Fibroblast of upper back skin (primary cell): Measurements from ENCODE around the gene ALK.

ENCODE experiments used
- DNase-seq: peaks from one replicate; pipeline ENCODE4 v3.0.0-alpha.2; 2013

ALK gene

GRCh38 chr2:29482867-29483266 lies 438.5 kb downstream of the ALK start:
- DNase-seq: no peak

- DNase-seq: no peak
These were observed 439.0 kb downstream of the ALK start for GRCh38 chr2:29482348-29482747.

DNA sequence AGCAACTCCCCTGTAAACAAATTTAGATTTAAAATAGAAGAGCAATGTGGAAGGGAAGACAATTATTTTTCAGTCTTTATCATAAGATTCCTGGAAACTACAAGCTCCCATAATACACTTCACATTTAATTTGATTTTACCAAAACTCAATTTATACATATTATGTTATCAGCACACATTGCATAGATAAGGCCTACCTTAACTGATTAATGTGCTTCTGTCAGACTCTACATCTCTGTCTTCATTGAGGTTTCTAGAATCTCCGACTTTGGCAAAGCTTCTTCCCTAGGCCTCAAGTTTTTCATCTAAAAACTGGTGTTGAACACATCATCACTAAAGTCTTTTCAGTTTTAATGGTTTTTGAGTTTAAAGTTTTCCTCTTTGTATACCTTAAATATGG lies 440.1 kb downstream of the ALK start:
- no peak for DNase-seq

DNA sequence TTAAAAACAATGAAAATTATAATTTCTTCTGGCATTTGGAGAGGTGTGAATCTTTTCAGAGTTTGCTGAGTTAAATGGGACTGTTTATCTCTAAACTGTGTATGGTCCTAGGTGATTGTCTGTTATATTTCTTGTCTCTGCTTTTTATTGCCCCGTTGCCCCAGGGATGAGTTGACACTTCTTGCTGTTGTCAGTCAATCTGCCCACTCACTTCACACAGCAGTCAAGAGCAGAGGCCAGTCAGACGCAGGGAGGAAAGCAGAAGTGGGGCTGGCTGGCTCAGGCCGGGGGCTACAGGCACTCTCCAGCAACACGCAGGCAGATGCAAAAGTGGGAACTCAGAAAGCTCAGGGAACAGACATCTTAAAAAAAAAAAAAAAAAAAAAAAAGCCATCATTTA lies 441.0 kb downstream of the ALK start:
- no peak for DNase-seq

- DNase-seq: no peak
These were observed 442.0 kb downstream of the ALK start for GRCh38 chr2:29479401-29479800.

DNA sequence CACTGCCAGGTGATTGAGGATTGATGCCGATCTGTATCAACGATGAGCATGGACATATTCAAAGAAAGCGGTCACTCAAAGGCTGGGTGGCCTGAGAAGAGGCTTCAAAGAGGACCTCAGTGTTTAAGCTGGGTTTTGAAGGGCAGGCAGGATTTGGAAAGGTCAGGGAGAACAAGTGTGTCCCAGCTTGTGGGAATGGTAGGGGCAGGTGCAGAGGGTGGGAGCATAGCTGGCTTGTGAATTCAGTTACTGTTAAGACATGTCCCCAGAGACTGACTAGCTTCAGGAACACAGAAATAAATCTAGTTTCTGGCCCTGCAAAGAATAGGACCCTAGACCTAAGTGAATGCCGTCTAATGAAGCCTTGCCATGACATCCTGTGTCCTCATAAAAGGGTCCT lies 442.7 kb downstream of the ALK start:
- no peak for DNase-seq

DNA sequence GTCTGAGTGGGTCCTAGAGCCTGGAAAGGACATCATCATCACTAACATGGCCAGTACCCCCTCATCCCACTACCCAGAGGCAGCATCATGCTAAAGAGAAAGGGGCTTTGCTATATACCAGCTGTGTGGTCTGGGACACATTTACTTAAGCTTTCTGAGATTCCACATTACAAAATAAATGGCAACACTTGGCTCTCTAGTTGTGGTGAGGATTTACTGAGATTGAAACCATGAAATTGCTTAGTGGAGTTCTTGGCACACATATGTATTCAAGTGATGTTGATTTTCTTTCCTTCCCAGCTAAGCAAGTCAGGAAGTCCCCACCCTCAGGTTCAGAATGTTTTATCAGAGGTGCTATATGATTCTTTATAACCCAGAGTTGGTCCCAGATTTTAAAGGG lies 444.2 kb downstream of the ALK start:
- DNase-seq: no peak

DNA sequence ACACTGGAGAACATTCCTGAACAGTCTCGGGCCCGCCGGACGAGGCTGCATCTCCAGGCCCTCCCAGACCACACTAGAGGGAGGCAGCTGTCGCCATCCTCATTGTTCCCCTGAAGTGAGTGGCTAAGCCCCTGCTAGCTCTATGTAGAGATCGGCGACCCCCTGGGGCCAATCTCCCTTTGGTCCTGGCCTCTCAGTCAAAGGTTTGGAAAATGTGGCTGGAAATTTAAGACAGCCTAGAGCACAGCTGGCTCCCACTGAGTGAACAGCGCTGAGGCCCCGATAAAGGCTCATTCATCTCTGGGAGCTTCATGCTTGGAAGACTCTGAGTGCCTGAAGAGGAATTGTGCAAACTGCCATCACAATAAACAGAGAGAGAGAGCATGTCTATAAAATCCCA lies 445.9 kb downstream of the ALK start:
- DNase-seq: no peak

- no peak for DNase-seq
These were observed 451.4 kb downstream of the ALK start for GRCh38 chr2:29469961-29470360.

GRCh38 chr2:29469516-29469915 lies 451.9 kb downstream of the ALK start:
- peak; percentile 81 for DNase-seq

DNA sequence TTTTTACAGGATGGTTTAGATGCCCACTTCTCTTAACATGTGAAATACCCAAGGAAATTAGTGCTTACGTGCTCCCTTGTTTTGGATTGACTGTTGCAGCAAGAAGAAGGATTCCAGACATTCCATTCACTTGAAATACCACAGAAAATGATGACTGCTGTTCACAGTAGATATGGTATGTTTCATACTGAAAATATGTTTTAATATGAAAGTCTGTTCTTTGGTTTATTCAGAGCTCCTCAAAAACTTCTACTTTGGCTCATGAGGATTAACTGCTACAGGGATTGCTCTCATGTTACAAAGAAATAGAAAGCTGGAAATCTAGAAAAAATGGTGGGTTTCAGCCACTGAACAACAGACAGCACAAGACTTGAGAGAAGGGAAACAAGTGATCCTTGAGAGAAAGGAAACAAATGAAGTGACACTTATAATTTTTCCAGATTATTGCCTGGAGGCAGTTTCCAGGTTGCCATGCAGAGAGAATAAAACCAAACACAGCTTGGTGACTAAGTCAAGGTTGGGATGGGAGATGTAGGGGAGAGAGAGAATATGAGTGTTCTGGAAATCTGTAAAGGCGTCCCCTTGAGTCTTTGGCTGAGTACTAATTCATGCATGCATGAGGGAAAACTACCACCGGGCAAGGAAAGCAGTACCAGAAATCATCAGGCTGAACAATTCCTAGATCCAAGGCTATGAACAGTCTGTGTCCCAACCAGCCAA lies 458.0 kb downstream of the ALK start:
- DNase-seq: peak; percentile 93

- DNase-seq: peak; percentile 82
These were observed 459.1 kb downstream of the ALK start for GRCh38 chr2:29462293-29462692.

- no peak for DNase-seq
These were observed 461.2 kb downstream of the ALK start for GRCh38 chr2:29460190-29460589.

DNA sequence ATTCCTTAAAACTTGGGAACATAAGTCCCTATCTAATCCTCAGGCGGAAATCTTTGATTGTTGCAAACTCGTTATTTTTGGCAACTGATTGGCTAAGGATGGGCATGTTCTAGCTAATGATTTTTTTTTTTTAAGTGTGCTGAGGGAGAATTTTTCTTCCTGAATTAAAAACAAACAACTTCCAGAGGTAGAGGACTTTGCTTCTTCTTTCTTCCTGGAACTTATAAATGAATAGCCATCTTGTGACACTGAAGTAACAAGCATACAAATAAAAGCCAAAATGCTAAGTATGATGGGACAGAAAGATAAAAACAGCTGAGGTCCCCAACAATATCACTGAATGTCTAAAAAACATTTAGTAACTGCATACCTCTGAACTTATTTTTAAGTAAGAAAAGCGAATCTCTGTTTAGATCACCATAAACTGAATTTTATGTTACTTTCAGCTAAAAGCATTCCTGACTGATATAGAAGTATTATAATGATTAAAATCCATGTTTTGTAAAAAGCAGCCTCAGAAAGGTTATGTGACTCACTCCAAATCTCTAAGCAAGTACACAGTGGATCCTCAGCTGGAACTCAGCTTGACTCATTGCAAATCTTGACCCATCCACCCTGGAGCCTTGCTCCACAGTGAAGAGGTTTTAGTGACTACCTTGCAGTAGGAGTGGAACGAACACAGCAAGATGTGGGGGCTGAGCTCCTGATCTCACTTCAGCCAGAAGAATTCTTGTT lies 461.8 kb downstream of the ALK start:
- DNase-seq: peak; percentile 82

GRCh38 chr2:29456429-29456828 lies 465.0 kb downstream of the ALK start:
- no peak for DNase-seq

DNA sequence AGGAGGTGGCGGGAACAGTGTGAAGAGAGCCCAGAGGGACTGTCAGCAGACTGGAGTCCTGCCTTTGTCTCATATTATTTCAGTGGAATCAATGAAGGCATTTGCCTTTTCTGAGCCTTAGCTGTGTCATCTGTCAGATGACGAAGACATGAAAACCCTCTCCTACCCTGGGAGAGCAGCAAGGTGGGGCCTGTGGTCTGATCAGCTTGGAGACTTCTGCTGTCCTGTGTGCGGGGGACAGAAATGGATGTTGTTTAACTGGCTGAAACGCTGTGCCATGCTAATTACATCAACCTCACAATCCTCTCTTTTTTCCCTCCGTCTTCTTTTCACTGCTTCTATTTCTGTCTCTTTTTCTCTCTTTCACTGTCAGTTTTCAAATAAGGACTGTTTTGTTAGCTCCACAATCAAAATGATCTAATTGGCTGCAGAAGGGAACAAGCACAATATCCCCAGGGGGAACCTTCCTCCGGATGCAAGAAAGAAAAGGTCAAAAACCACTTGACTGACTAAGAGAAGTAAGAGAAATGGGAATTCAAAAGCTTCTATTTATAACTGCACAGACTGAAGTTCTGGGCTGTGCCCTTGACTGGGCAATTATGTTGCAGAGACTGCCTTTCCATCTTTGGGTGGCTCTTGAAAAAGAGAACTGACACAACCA lies 466.1 kb downstream of the ALK start:
- no peak for DNase-seq

DNA sequence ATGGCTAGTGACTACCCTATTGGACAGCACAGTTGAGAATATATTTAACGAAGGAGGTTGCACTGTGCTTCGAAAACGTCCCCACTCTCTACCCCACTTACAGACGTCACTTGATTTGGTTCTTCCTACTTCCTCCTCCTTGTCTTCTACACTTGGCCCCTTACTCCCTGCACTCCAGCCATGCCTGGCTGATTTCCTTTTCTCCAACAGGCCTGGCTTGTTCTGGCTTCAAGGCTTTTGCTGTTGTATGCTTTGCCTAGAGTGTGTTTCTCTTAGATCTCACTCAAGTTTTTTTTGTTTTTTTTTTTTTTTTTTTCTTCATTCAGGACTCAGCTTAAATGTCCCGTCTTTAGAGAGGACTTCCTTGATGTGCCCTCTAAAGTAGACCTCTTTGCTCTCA lies 469.4 kb downstream of the ALK start:
- DNase-seq: no peak

GRCh38 chr2:29450596-29451222 lies 470.7 kb downstream of the ALK start:
- DNase-seq: no peak

GRCh38 chr2:29449499-29449898 lies 471.9 kb downstream of the ALK start:
- no peak for DNase-seq

GRCh38 chr2:29448096-29448688 lies 473.2 kb downstream of the ALK start:
- no peak for DNase-seq

DNA sequence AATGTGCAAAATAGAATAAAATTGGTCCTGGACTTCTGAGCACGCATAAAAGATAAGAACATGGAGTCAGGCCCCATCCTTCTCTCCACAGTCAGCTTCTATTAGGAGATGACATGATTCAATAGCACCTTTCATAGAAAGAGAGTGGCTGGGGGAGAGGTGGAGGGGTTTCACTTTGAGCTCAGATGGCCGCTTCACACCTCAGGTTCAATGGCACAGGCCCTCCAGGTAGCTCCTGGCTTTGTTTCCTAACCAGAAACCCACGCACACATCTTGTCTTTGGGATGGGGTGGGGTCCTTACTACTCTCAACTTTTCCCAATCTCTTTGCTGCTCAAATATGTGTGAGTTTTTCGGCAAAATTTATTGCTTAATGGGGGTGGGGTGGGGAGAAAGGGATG lies 473.9 kb downstream of the ALK start:
- no peak for DNase-seq

DNA sequence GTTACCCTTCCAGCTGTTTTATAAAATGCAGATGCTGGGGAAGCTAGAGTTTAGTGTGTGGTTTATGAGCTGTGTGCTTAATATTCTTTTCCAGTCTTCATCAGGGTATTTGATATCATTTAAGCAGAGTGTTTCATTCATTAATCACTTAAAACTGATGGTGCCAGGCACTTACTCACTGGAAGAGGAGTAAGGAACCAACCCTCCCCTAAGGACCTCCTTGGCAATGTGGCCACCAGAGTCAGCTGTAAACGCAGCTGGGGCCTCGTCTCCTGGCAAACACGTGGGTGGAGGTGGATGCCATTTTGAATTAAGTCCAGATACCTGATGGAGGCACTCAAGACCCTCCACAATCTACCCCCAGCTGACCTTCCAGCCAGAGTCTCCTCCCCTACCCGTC lies 474.5 kb downstream of the ALK start:
- peak; percentile 20 for DNase-seq

DNA sequence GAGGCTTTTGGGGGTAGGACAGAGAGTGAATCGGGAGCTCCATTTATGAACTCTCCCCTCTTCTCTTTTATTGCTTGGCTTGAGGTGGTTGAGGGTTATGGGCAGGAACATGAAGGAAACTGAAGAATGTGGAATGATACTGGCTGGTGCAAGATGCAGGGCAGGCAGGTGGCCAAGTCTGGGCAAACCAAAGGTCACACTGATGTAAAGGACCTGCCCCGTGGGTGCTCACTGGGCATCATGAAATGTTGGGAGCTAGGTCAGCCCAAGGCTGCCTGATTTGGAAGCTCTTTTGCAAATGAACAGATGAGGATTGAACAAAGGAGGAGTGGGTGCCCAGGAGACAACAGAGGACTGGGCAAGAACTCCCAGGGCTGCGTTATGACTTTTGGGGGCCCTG lies 477.2 kb downstream of the ALK start:
- DNase-seq: no peak
